A673 (cell line): ENCODE results near the gene CLSTN1. TPM values are rescaled to one million over a fixed set of nuclear protein-coding genes. Genes with fewer than 3 reads are reported as not detected.

Experiments
- BruUV-seq: library from RNA; stranded (reverse); fragments of 400-500 nt; replicated peaks from 2 replicates; lab custom pipeline; 2021; lab: Mats Ljungman, UMichigan
- CTCF ChIA-PET: fragments of 300-600 bp; sonication (Branson Sonifier 250); formaldehyde crosslinking; loops from one replicate; lab custom pipeline; 2022; ENCODE audit warnings: antibody characterized with exemption; lab: Charles Lee
- POLR2A ChIA-PET: fragments of 300-600 bp; sonication (Branson Sonifier 250); formaldehyde crosslinking; loops from one replicate; lab custom pipeline; 2022; ENCODE audit warnings: antibody characterized with exemption; ENCODE audit not compliant: low non-redundant PET; lab: Charles Lee
- DNase-seq: peaks from one replicate; pipeline ENCODE4 v3.0.0-alpha.2; 2015; ENCODE audit warnings: low spot score
- H3K27ac ChIP-seq: fragments of 200-600 bp; sonication (generic); 2 replicates; pipeline ENCODE4 v1.5.1; 2016; ENCODE audit warnings: mixed run types, low read depth, mild to moderate bottlenecking, mixed read lengths, antibody characterized with exemption, low read length; ENCODE audit not compliant: poor library complexity, severe bottlenecking
- H3K27me3 ChIP-seq: fragments of 200-600 bp; sonication (generic); replicated peaks from 2 replicates; pipeline ENCODE4 v1.6.1; 2017; ENCODE audit warnings: mixed run types, low read depth, mild to moderate bottlenecking, mixed read lengths, antibody characterized with exemption, low read length; ENCODE audit not compliant: insufficient read depth, poor library complexity
- H3K36me3 ChIP-seq: fragments of 200-600 bp; sonication (generic); 2 replicates; pipeline ENCODE4 v1.6.1; 2016; ENCODE audit warnings: mixed run types, mild to moderate bottlenecking, mixed read lengths, antibody characterized with exemption, low read length; ENCODE audit not compliant: insufficient read depth, poor library complexity, severe bottlenecking
- H3K4me1 ChIP-seq: fragments of 200-600 bp; sonication (generic); 2 replicates; pipeline ENCODE4 v1.6.1; 2017; ENCODE audit warnings: mixed run types, mild to moderate bottlenecking, mixed read lengths, antibody characterized with exemption, low read length; ENCODE audit not compliant: insufficient read depth, poor library complexity, severe bottlenecking
- H3K4me3 ChIP-seq: fragments of 200-600 bp; sonication (generic); 2 replicates; pipeline ENCODE4 v1.5.1; 2016; ENCODE audit warnings: low read depth, mixed run types, mild to moderate bottlenecking, mixed read lengths, low read length; ENCODE audit not compliant: poor library complexity, severe bottlenecking
- H3K9me3 ChIP-seq: fragments of 200-600 bp; sonication (generic); 2 replicates; pipeline ENCODE4 v1.6.1; 2016; ENCODE audit warnings: mixed run types, low read depth, mild to moderate bottlenecking, mixed read lengths, antibody characterized with exemption, low read length; ENCODE audit not compliant: poor library complexity, severe bottlenecking
- EZH2 ChIP-seq: fragments of 200-600 bp; sonication (generic); IDR thresholded peaks from 2 replicates; pipeline ENCODE4 v1.6.1; 2017; ENCODE audit warnings: borderline replicate concordance, low read depth, mild to moderate bottlenecking, mixed read lengths, antibody characterized with exemption, low read length; ENCODE audit not compliant: poor library complexity, severe bottlenecking
- intact Hi-C: fragments of 100-400 bp; cut with micrococcal nuclease; formaldehyde crosslinking; loops from one replicate; pipeline ENCODE4 v1.10.0; 2022; ENCODE audit not compliant: unreplicated experiment
- total RNA-seq: library from RNA; stranded (reverse); gene quantifications from 2 replicates; pipeline ENCODE4 v1.2.3, GENCODE V29; 2021
- TF ChIP-seq, protein P1 (sequence below): fragments of 300-800, 200-600 bp; sonication (generic); conservative IDR thresholded peaks from 2 replicates; pipeline ENCODE4 v1.5.1; 2017; ENCODE audit warnings: low read depth, mild to moderate bottlenecking, antibody characterized with exemption, low read length, moderate library complexity, mixed read lengths

Gene CLSTN1
- total RNA-seq, 1 experiment from 2014 or later = 77.4 TPM

DNA sequence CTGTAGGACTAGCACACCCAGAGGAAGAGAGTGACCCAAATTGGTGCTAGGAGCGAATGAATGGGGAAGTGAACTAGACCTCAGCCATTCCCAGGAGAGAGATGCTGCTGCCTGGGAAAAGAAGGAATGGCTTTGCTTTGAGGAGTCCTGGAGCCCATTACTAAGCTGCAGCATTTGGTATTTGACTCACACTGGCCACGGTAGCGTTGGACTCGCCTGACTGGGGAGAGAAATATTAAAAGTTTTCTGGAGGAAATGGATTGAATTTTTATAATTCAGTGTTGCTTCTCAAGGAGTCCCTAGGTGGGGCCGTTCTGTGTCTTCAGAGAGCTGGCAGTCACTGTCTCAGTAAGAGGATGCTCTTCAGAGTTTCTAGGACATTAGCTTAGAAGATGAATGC is 132.1 kb downstream of the CLSTN1 start:
- no peaks in the 10 kb centered on the region for H3K9me3 ChIP-seq
- H3K4me1 ChIP-seq = peaks cover 10% of the 10 kb centered on the region
- ChIA-PET CTCF (no interaction called here), POLR2A (no interaction called here)
- intact Hi-C loops = no loop called here
- no peak overlapping the region for H3K27ac ChIP-seq
- no peaks in the 10 kb centered on the region for H3K36me3 ChIP-seq
- no peak overlapping the region for H3K4me3 ChIP-seq
- no TSS peak for BruUV-seq
- DNase-seq = no peak
- TF ChIP-seq, protein P1, sequence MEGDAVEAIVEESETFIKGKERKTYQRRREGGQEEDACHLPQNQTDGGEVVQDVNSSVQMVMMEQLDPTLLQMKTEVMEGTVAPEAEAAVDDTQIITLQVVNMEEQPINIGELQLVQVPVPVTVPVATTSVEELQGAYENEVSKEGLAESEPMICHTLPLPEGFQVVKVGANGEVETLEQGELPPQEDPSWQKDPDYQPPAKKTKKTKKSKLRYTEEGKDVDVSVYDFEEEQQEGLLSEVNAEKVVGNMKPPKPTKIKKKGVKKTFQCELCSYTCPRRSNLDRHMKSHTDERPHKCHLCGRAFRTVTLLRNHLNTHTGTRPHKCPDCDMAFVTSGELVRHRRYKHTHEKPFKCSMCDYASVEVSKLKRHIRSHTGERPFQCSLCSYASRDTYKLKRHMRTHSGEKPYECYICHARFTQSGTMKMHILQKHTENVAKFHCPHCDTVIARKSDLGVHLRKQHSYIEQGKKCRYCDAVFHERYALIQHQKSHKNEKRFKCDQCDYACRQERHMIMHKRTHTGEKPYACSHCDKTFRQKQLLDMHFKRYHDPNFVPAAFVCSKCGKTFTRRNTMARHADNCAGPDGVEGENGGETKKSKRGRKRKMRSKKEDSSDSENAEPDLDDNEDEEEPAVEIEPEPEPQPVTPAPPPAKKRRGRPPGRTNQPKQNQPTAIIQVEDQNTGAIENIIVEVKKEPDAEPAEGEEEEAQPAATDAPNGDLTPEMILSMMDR = no peak
- TF ChIP-seq EZH2 = no peak
- no peaks in the 10 kb centered on the region for H3K27me3 ChIP-seq

DNA sequence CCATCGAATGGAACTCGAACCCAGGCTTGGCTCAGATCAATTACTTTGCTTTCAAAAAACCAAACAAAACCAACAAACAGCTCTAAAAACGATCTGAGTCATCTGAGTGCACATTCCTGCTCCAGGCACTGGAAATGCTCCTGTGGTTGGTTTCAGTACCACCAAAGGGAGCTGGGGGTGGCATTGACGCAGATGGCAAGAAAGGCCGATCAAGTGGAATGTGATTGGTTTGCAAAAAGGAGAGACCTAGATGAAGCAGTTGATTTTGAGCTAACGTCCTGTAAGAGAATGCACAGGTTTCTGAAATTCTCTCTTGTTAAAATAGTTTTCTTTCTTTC is 132.7 kb downstream of the CLSTN1 start:
- H3K4me1 ChIP-seq = peaks cover 10% of the 10 kb centered on the region
- DNase-seq = no peak
- ChIA-PET POLR2A (interaction anchor here (0.7 kb wide), 2 partner anchors 22 to 253 kb away, joined by 3 to 4 read pairs; no protein-coding TSS in a partner anchor), CTCF (no interaction called here)
- H3K9me3 ChIP-seq = no peaks in the 10 kb centered on the region
- H3K27me3 ChIP-seq = no peaks in the 10 kb centered on the region
- intact Hi-C loops = no loop called here
- no peaks in the 10 kb centered on the region for H3K36me3 ChIP-seq
- H3K4me3 ChIP-seq = no peak overlapping the region
- no TSS peak for BruUV-seq
- TF ChIP-seq EZH2 = no peak
- TF ChIP-seq, protein P1 = no peak
- H3K27ac ChIP-seq = no peak overlapping the region

DNA sequence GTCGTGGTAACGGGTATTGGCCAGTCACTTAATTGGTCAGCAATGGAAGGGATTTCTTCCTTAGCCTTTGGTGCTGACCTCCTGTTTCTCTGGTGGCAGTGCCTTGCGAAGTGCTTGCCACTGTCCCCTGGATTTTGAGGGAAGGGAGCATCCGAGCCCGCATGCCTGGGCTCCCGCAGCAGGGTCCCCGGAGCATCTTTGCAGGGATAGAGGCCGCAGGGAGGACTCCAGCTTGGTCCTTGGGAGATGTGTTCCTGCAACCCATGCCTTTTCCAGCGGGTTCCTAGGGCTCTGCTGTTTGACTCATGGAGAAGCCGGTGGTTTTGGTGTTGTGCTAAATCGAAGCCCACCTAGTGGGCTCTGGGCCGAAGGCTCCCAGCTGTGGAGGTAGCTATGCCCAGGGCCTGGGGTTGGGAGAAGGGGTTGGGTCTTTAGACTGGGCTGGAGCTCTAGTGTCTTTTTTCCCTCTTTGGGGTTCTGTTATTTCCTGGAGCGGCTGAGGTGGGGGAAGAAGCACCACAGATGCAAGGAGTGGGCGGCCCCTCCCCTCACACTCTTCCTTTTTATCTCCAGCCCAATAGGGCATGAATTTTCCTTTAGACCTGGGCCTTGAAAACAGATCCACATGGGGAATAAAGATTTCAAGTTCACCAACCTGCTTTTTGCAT is 133.2 kb downstream of the CLSTN1 start:
- no peak overlapping the region for H3K27ac ChIP-seq
- peaks cover 10% of the 10 kb centered on the region for H3K4me1 ChIP-seq
- no peak overlapping the region for H3K4me3 ChIP-seq
- TF ChIP-seq EZH2 = no peak
- TF ChIP-seq, protein P1 = no peak
- no TSS peak for BruUV-seq
- no peaks in the 10 kb centered on the region for H3K36me3 ChIP-seq
- H3K9me3 ChIP-seq = no peaks in the 10 kb centered on the region
- CTCF ChIA-PET = no interaction called here
- H3K27me3 ChIP-seq = no peaks in the 10 kb centered on the region
- intact Hi-C loops = no loop called here
- no peak for DNase-seq
- POLR2A ChIA-PET = interaction anchor here (0.7 kb wide), 2 partner anchors 22 to 252 kb away, joined by 3 to 4 read pairs; no protein-coding TSS in a partner anchor
